CD4-positive, alpha-beta T cell treated with Interleukin-15 for 1 hour (primary cell): Measurements from ENCODE around the gene RIIAD1.
"Not testable (repeated sequence)": the region's sequence is repeated elsewhere in the genome, so short reads cannot be mapped to it uniquely, and the experiment has no call there.

ENCODE experiments used
- DNase-seq: peaks from one replicate; pipeline ENCODE4 v3.0.0-alpha.2; 2020

RIIAD1 gene

DNA sequence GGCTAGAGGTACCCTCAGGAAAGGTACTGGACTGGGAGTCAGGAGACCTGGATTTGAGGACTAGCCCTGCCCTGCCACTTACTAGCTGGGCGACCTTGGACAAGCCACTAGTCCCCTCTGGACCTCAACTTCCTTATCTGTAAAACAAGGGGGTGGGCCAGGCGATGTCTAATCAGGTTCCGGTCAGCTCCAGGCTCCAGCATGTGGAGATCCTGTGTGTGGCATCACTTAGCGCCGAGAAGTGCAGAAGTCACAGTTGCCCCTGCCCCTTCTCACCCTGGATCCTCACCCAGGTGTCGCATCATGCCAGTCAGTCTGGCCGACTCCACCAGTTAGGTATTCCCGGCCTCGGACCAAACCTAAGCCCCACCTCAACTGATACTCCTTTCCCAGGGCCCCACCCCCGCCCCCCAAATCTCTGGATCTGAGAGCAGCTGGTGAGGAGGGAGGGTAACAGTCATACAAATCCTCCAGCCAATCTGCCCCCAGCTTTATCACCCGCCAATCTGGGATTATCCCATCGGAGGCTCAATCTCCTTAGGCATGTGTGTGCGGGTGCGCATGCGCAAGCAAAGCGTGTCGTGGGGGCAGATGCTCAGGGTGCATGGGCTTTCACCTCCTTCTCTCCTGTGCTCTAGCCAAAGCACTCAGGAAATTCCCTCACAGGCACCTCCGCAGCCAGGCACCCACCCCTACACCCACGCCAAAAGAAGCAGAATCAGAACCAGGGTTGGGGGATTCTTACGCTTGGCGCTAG is 10.1 kb upstream of the RIIAD1 start:
- no peak for DNase-seq

GRCh38 chr1:151711951-151712350 is 9.4 kb upstream of the RIIAD1 start:
- no peak for DNase-seq

DNA sequence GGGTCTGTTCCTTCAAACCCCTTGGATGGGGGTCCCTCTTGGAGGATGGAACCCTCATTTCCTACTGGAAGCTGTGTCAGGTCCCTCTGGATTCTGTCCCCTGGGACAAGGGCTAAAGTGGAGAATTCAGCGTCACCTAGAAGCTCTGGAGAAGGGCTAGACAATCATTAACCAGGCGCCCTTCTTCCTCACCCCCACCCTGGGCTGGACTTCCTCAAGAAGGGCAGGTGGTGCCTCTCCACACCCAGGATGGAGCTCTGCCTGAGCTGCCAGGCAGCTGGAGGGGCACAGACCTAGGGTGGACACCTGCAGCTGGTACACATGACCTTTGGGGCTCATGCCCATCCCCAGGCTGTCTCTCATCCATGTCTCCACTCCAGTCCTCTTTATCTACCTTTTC is 8.3 kb upstream of the RIIAD1 start:
- no peak for DNase-seq

- no peak for DNase-seq
Observed at GRCh38 chr1:151713874-151714273, 7.4 kb upstream of the RIIAD1 start.

GRCh38 chr1:151714820-151715725 is 6.2 kb upstream of the RIIAD1 start:
- no peak for DNase-seq

DNA sequence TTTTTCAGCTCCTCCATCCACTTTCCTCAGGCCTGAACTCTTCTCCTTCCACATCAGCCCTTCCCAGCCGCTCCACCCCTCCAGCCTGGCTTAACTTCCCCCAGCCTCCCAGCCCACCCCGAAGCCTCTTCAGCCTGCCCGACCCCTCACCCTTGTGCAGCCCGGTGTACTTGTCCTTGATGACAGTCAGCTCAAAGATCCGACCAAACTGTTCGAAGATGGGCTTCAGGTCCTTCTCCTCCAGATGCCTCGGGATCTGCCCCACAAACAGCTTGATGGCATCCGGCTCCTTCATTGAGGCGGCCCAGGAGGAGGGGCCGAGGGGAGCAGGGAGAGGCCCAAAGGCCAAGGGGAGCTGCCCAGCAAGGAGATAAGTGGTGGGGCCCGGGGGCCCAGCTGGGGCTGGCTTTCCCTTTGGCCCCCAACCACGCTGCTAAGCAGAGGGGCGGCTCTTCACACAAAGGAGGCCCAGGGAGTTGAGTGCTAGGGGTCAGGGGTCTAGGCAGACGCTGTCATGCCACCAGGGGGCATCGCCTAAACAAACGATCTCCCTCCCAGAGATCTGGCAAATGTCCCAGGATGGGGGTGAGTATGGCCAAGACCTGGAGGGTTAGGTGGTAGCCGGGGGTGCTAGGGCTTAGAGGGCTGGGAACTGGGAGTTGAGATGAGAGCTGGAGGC is 5.5 kb upstream of the RIIAD1 start:
- DNase-seq: no peak

GRCh38 chr1:151716405-151716762 is 4.9 kb upstream of the RIIAD1 start:
- no peak for DNase-seq

GRCh38 chr1:151716771-151717631 is 4.3 kb upstream of the RIIAD1 start, which contains the start of gene CELF3:
Gene CELF3 (minus strand): TSS chr1:151716803. CDS start chr1:151716020, 783 bp downstream.
- no peak for DNase-seq

- DNase-seq: no peak
Observed at GRCh38 chr1:151718011-151718431, 3.3 kb upstream of the RIIAD1 start.

DNA sequence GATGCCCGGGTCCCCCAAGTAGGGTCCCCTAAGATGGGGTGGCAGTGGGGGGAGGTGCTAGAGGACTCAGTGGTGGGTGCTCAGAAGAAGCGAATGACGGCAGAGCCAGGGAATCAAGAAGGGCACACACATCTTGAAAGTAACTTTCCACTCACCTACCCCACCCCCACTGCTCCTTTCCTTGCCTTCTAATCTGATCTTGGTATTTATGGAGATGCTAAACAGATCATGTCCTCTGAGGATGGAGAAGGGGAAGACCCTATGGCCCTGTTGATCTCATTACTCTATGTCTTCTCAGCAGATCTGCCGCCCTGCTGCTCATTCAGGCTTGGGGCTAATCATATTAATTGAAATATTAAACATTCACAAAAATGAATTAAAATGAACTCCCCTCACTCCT is 2.7 kb upstream of the RIIAD1 start:
- DNase-seq: no peak

- DNase-seq: no peak
Observed at GRCh38 chr1:151720125-151720524, 1.2 kb upstream of the RIIAD1 start.

DNA sequence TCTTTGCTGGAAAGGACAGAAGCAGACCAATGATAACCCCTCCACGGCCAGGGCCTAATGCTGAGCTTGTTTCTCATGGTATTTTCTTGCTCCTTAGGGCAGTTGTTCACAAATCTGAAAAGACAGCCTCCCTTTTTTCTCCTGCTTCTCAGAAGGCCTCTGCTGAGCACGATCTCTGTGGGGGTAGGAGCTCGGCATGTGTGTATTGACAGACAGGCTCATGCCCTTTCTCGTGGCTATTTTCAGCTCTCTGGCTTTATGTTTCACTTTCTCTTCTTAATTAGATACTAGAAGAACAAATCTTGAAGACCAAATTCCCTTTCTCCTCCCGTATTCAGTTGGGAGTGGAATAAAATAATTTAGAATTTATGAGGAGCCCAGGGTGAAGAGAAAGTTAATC is 768 bp upstream of the RIIAD1 start:
- DNase-seq: no peak

DNA sequence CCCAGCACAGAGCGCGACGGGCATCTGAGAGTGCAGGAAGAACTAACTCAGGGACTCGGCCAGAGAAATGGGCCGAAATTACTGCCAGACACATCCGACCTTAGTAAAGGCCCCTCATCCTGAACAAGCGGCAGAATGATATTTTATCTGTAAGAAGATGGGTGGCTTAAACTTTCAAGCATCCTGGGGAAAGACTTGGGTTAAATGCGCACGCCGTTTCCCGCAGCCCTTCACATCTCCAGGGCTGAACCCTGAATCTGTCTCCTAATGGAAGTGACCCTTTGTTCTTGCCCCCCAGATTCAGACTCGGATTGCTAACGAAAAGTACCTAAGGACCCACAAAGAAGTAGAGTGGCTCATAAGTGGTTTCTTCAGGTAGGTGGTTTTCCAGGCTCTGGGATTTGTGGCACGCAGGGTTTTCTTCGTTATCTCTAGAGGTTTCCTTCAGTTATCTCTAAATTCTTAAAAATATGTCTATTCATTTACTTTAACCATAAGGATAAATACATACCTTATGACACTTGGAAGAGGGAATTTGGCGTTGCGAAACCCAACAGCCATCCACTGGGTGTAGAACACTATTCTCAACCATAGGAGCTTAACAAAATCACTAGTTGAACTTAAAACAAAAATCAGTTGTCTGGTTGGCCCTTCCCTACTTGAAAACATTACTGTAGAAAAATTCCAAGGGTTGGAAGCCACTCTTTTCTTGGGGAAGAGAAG is 627 bp downstream of the RIIAD1 start:
- DNase-seq: no peak

DNA sequence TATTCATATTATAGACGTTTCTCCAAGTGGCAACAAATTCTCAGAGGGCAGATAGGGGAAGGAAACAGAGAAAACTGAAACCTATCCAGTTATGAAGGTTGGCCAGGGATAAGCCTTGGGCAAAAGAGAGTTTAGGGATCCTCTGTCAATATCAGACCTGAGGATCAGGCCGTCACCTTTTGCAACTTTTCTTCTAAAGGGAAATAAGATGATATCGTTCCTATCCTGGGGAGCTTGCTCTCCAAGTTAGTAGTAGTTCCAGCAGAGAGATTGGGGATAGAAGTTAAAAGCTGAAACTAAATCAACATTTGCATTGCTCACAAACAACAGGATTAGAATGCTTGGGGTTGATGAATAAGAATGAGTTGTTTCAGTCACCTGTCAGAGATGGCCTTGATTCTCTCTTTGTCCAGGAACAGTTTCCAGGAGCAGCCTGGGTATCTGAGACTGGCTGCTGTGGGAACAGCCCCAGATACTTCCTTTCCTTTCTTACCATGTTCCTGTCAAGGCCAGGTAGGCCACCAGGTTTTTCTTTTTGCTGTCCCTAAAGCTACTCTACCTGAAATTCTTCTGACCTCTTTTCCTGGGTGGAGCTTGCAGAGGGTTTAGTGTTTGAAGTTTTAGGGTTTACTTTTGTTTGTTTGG is 2.5 kb downstream of the RIIAD1 start:
- no peak for DNase-seq

- DNase-seq: no peak
Observed at GRCh38 chr1:151728151-151729054, 7.1 kb downstream of the RIIAD1 start.

- no peak for DNase-seq
Observed at GRCh38 chr1:151729157-151729965, 8.0 kb downstream of the RIIAD1 start.

DNA sequence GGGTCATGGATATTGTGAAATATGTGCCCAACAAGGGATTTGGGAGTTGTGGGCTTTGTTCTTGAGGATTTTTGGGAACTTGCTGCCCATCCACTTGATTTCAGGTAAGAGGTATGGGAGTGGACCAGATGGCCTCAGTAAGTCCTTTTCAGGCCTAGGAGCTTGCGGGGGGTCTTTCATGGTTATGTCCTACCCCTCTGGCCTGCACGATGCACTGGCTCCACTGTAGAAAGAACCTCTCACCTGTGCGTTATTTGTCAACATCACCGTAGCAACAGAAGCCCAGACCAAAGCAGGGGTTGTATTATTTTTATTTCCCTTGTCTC is 8.6 kb downstream of the RIIAD1 start:
- DNase-seq: no peak

GRCh38 chr1:151733126-151733525 is 11.8 kb downstream of the RIIAD1 start:
- no peak for DNase-seq

DNA sequence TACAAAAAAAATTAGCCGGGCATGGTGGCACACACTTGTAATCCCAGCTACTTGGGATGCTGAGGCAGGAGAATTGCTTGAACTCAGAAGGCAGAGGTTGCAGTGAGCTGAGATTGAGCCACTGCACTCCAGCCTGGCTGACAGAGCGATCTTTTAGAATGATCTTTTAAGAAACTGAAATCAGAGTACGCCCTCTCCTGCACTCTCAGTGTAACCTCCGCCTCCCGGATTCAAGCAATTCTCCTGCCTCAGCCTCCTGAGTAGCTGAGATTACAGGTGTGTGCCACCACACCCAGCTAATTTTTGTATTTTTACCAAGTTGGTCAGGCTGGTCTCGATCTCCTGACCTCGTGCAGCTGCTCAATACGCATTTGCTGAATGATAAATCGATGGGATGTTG is 12.7 kb downstream of the RIIAD1 start:
- DNase-seq: not testable (repeated sequence)
